ENCODE data around the gene COL7A1. TPM values are rescaled to one million over a fixed set of nuclear protein-coding genes. Genes with fewer than 3 reads are reported as not detected.

The COL7A1 gene
- total and polyA plus RNA-seq, 2 donors from 2014 or later = 13.1 to 14.4 TPM

DNA sequence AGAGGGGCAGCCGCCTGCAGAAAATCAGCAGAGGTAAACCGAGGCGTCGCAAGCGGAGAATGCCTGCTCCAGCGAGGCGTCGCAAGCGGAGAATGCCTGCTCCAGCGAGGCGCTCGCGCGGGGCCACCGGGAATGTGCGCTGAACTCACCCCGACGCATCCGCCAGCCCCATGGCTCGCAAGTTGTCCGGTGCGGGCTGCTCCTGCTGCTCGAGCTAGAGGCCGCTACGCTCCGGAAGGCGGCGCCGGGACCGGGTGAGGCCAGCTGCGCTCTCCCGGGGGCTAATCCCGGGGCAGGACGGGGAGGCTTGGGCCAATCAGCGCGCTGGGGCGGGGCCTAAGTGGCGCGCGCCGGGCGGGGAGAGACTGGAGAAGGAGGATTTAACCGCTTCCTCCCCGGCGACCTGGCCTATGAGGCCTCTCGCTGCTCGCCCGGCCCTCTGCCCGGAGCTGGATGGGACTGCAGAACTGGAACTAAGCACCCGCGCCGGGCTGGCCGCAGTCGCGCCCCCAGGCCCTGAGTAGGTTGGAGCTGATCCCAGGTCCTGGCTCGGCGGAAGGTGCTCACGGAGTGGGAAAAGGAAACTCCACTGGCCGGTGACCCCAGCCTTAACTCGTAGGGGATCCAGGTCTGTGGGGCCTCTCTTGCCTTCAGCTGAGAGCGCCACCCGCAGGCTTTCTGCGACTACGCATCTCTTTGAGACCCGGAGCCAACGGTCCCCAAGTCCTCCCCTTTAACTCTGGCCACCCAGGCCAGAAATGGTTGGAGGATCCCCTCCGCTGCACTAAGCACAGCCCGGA lies 40.3 kb upstream of the COL7A1 start, which contains the start of gene SLC26A6:
Gene SLC26A6, minus strand, starts transcription at position 240 of the 800 bp plus-strand sequence. Its CDS starts 68 bp downstream, at position 172.
- Histone ChIP-seq H3K4me1 (ENCODE audit: control insufficient read depth in 2 of 3, insufficient read depth in 2 of 3, low read depth in 1 of 3, low read length in 3 of 3) (peaks cover 0 to 21% (median 5%) of the 10 kb centered on the region in 3 donors), H3K4me3 (ENCODE audit: low read length in 3 of 3) (peak within 1 kb of the TSS; percentile 58 to 84 (median 72)), H3K27ac (ENCODE audit: low read depth in 2 of 2, low read length in 2 of 2) (peak within 1 kb of the TSS; percentile 54 to 74), H3K9me3 (ENCODE audit: control insufficient read depth in 2 of 3, insufficient read depth in 1 of 3, low read length in 3 of 3) (no peaks in the 10 kb centered on the region), H3K9ac (ENCODE audit: low read length in 3 of 3) (peak within 1 kb of the TSS; percentile 16 to 83 (median 51)), H3K36me3 (ENCODE audit: control insufficient read depth in 2 of 3, insufficient read depth in 3 of 3, low read length in 3 of 3) (peaks cover 0 to 27% (median 7%) of the 10 kb centered on the region in 3 donors), H3K27me3 (ENCODE audit: control insufficient read depth, insufficient read depth, low read length) (no peaks in the 10 kb centered on the region)
- peak; percentile 27 for FAIRE-seq
- peak; percentile 97 to 99 (median 98) for DNase-seq
- TF ChIP-seq, protein P1, sequence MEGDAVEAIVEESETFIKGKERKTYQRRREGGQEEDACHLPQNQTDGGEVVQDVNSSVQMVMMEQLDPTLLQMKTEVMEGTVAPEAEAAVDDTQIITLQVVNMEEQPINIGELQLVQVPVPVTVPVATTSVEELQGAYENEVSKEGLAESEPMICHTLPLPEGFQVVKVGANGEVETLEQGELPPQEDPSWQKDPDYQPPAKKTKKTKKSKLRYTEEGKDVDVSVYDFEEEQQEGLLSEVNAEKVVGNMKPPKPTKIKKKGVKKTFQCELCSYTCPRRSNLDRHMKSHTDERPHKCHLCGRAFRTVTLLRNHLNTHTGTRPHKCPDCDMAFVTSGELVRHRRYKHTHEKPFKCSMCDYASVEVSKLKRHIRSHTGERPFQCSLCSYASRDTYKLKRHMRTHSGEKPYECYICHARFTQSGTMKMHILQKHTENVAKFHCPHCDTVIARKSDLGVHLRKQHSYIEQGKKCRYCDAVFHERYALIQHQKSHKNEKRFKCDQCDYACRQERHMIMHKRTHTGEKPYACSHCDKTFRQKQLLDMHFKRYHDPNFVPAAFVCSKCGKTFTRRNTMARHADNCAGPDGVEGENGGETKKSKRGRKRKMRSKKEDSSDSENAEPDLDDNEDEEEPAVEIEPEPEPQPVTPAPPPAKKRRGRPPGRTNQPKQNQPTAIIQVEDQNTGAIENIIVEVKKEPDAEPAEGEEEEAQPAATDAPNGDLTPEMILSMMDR (IDR thresholded peaks at IDR 0.05; ENCODE audit: borderline replicate concordance, extremely low read depth, insufficient read depth) = peak; percentile 43
- intact Hi-C loops (cut with DNase I) = no loop called here

- intact Hi-C loops (cut with DNase I) = no loop called here
- FAIRE-seq (no peak), DNase-seq (peak; percentile 21 to 80 (median 61))
- Histone ChIP-seq H3K4me1 (ENCODE audit: control insufficient read depth in 2 of 3, insufficient read depth in 2 of 3, low read depth in 1 of 3, low read length in 3 of 3) (peaks cover 0 to 21% (median 5%) of the 10 kb centered on the region in 3 donors), H3K36me3 (ENCODE audit: control insufficient read depth in 2 of 3, insufficient read depth in 3 of 3, low read length in 3 of 3) (peaks cover 0 to 34% (median 7%) of the 10 kb centered on the region in 3 donors), H3K27me3 (ENCODE audit: control insufficient read depth, insufficient read depth, low read length) (no peaks in the 10 kb centered on the region), H3K9me3 (ENCODE audit: control insufficient read depth in 2 of 3, insufficient read depth in 1 of 3, low read length in 3 of 3) (no peaks in the 10 kb centered on the region), H3K9ac (ENCODE audit: low read length in 3 of 3) (peak overlapping the region; percentile 16 to 83 (median 51)), H3K4me3 (ENCODE audit: low read length in 3 of 3) (peak overlapping the region; percentile 58 to 84 (median 72)), H3K27ac (ENCODE audit: low read depth in 2 of 2, low read length in 2 of 2) (peak overlapping the region; percentile 54 to 74)
- TF ChIP-seq, protein P1 (IDR thresholded peaks at IDR 0.05; ENCODE audit: borderline replicate concordance, extremely low read depth, insufficient read depth) = no peak
These were observed 39.6 kb upstream of the COL7A1 start for GRCh38 chr3:48634661-48635221.

GRCh38 chr3:48633743-48634142 lies 38.6 kb upstream of the COL7A1 start:
- intact Hi-C loops (cut with DNase I) = no loop called here
- H3K9me3 ChIP-seq (ENCODE audit: control insufficient read depth in 2 of 3, insufficient read depth in 1 of 3, low read length in 3 of 3) = no peaks in the 10 kb centered on the region
- H3K36me3 ChIP-seq (ENCODE audit: control insufficient read depth in 2 of 3, insufficient read depth in 3 of 3, low read length in 3 of 3) = peaks cover 0 to 38% (median 9%) of the 10 kb centered on the region in 3 donors
- H3K4me1 ChIP-seq (ENCODE audit: control insufficient read depth in 2 of 3, insufficient read depth in 2 of 3, low read depth in 1 of 3, low read length in 3 of 3) = peaks cover 0 to 21% (median 5%) of the 10 kb centered on the region in 3 donors
- no peaks in the 10 kb centered on the region for H3K27me3 ChIP-seq (ENCODE audit: control insufficient read depth, insufficient read depth, low read length)
- no peak for FAIRE-seq
- peak in 1 of 5 donors; percentile 7 for DNase-seq
- H3K4me3 ChIP-seq (ENCODE audit: low read length in 3 of 3) = peak overlapping the region in 2 of 3 donors; percentile 72 to 84
- H3K9ac ChIP-seq (ENCODE audit: low read length in 3 of 3) = peak overlapping the region in 1 of 3 donors; percentile 83
- TF ChIP-seq, protein P1 (IDR thresholded peaks at IDR 0.05; ENCODE audit: borderline replicate concordance, extremely low read depth, insufficient read depth) = no peak
- peak overlapping the region; percentile 20 to 64 for H3K27ac ChIP-seq (ENCODE audit: low read depth in 2 of 2, low read length in 2 of 2)
